Measurements from ENCODE around the gene FMOD. TPM values are rescaled to one million over a fixed set of nuclear protein-coding genes. Genes with fewer than 3 reads are reported as not detected.
"Not testable (repeated sequence)": the region's sequence is repeated elsewhere in the genome, so short reads cannot be mapped to it uniquely, and the experiment has no call there.

Gene FMOD
- total and polyA plus RNA-seq, 3 experiments from 2014 or later, result 0.51 to 1.2 TPM; not detected in 1

- CTCF ChIA-PET, result interaction anchor here (0.8 to 2.1 kb wide), 2 partner anchors 46 to 51 kb away, joined by 3 to 8 read pairs; no protein-coding TSS in a partner anchor
- Histone ChIP-seq H3K27ac (ENCODE audit: low read depth, low read length) (no peak overlapping the region), H3K4me1 (ENCODE audit: insufficient read depth, low read length) (peaks cover 49% of the 10 kb centered on the region)
Observed at GRCh38 chr1:203318229-203318517, 32.7 kb downstream of the FMOD start.

GRCh38 chr1:203317429-203318228 is 33.3 kb downstream of the FMOD start:
- H3K27ac ChIP-seq (ENCODE audit: low read depth, low read length), result no peak overlapping the region
- no peaks in the 10 kb centered on the region for H3K9me3 Mint-ChIP-seq
- H3K27me3 ChIP-seq (ENCODE audit: insufficient read depth, low read length, poor library complexity, severe bottlenecking), result no peaks in the 10 kb centered on the region
- POLR2A ChIA-PET, result interaction anchor here (1.3 to 2.8 kb wide), 2 partner anchors 10 to 11 kb away, joined by 5 to 14 read pairs; partner anchors contain the start of gene BTG2
- no peak overlapping the region for H3K4me3 Mint-ChIP-seq
- H3K27ac Mint-ChIP-seq, result peak overlapping the region in 7 of 8 donors; percentile 1 to 94 (median 24)
- peaks cover 56 to 68% (median 67%) of the 10 kb centered on the region in 3 donors for H3K4me1 Mint-ChIP-seq
- no peak for DNase-seq
- H3K4me1 ChIP-seq (ENCODE audit: insufficient read depth, low read length), result peaks cover 44% of the 10 kb centered on the region
- H3K36me3 Mint-ChIP-seq, result peaks cover 0 to 5% (median 2%) of the 10 kb centered on the region in 3 donors
- peaks cover 0 to 1% of the 10 kb centered on the region in 2 donors for H3K27me3 Mint-ChIP-seq
- H3K36me3 ChIP-seq (ENCODE audit: insufficient read depth, low read length), result no peaks in the 10 kb centered on the region
- H3K9me3 ChIP-seq (ENCODE audit: low read length), result no peaks in the 10 kb centered on the region
- CTCF ChIA-PET, result interaction anchor here (0.8 to 2.1 kb wide), 2 partner anchors 45 to 50 kb away, joined by 3 to 8 read pairs; no protein-coding TSS in a partner anchor
- H3K4me3 ChIP-seq (ENCODE audit: low read length), result no peak overlapping the region

More at GRCh38 chr1:203318229-203318517, 32.7 kb downstream of the FMOD start:
- H3K4me3 ChIP-seq (ENCODE audit: low read length), result no peak overlapping the region
- Mint-ChIP-seq H3K27me3 (peaks cover 0 to 1% of the 10 kb centered on the region in 2 donors), H3K4me3 (no peak overlapping the region), H3K9me3 (no peaks in the 10 kb centered on the region), H3K4me1 (peaks cover 61 to 72% (median 70%) of the 10 kb centered on the region in 3 donors), H3K27ac (peak overlapping the region in 5 of 8 donors; percentile 24 to 93 (median 54)), H3K36me3 (peaks cover 0 to 5% (median 2%) of the 10 kb centered on the region in 3 donors)
- H3K9me3 ChIP-seq (ENCODE audit: low read length), result no peaks in the 10 kb centered on the region
- peak in 1 of 5 donors; percentile 17 for DNase-seq
- no peaks in the 10 kb centered on the region for H3K27me3 ChIP-seq (ENCODE audit: insufficient read depth, low read length, poor library complexity, severe bottlenecking)
- POLR2A ChIA-PET, result interaction anchor here (2.8 kb wide), 1 partner anchor 11 kb away, joined by 14 read pairs; the partner anchor contains the start of gene BTG2
- no peaks in the 10 kb centered on the region for H3K36me3 ChIP-seq (ENCODE audit: insufficient read depth, low read length)

GRCh38 chr1:203316626-203317093 is 34.3 kb downstream of the FMOD start:
- Histone ChIP-seq H3K27ac (ENCODE audit: low read depth, low read length) (no peak overlapping the region), H3K4me1 (ENCODE audit: insufficient read depth, low read length) (peaks cover 40% of the 10 kb centered on the region), H3K27me3 (ENCODE audit: insufficient read depth, low read length, poor library complexity, severe bottlenecking) (no peaks in the 10 kb centered on the region), H3K4me3 (ENCODE audit: low read length) (no peak overlapping the region), H3K36me3 (ENCODE audit: insufficient read depth, low read length) (peaks cover 4% of the 10 kb centered on the region), H3K9me3 (ENCODE audit: low read length) (no peaks in the 10 kb centered on the region)
- peaks cover 0 to 1% of the 10 kb centered on the region in 2 donors for H3K27me3 Mint-ChIP-seq
- H3K27ac Mint-ChIP-seq, result peak overlapping the region in 7 of 8 donors; percentile 4 to 71 (median 19)
- H3K36me3 Mint-ChIP-seq, result peaks cover 0 to 6% (median 2%) of the 10 kb centered on the region in 3 donors
- no peak for DNase-seq
- no peaks in the 10 kb centered on the region for H3K9me3 Mint-ChIP-seq
- CTCF ChIA-PET, result interaction anchor here (0.9 to 2.1 kb wide), 6 partner anchors 9 to 49 kb away, joined by 3 to 13 read pairs (median 5); no protein-coding TSS in a partner anchor
- POLR2A ChIA-PET, result interaction anchor here (1.3 to 2.8 kb wide), 2 partner anchors 10 to 11 kb away, joined by 5 to 14 read pairs; partner anchors contain the start of gene BTG2
- no peak overlapping the region for H3K4me3 Mint-ChIP-seq
- H3K4me1 Mint-ChIP-seq, result peaks cover 49 to 64% (median 60%) of the 10 kb centered on the region in 3 donors

GRCh38 chr1:203314025-203314759 is 36.7 kb downstream of the FMOD start:
- POLR2A ChIA-PET, H3K27me3 Mint-ChIP-seq, H3K9me3 Mint-ChIP-seq: not testable (repeated sequence)

GRCh38 chr1:203311368-203312301 is 39.3 kb downstream of the FMOD start:
- H3K4me1 Mint-ChIP-seq, result peaks cover 53 to 65% (median 60%) of the 10 kb centered on the region in 3 donors

More at GRCh38 chr1:203314025-203314759, 36.7 kb downstream of the FMOD start:
- H3K4me3 Mint-ChIP-seq; H3K9me3 ChIP-seq (ENCODE audit: low read length); CTCF ChIA-PET; H3K4me3 ChIP-seq (ENCODE audit: low read length); DNase-seq; H3K27ac ChIP-seq (ENCODE audit: low read depth, low read length); H3K27me3 ChIP-seq (ENCODE audit: insufficient read depth, low read length, poor library complexity, severe bottlenecking): not testable (repeated sequence)
- H3K36me3 ChIP-seq (ENCODE audit: insufficient read depth, low read length), result peaks cover 22% of the 10 kb centered on the region
- H3K27ac Mint-ChIP-seq, result peak overlapping the region in 2 of 8 donors; percentile 12 to 32
- peaks cover 38% of the 10 kb centered on the region for H3K4me1 ChIP-seq (ENCODE audit: insufficient read depth, low read length)
- peaks cover 0 to 28% (median 11%) of the 10 kb centered on the region in 3 donors for H3K36me3 Mint-ChIP-seq
- peaks cover 47 to 64% (median 60%) of the 10 kb centered on the region in 3 donors for H3K4me1 Mint-ChIP-seq

GRCh38 chr1:203308923-203309331 is 42.0 kb downstream of the FMOD start:
- H3K4me3 ChIP-seq (ENCODE audit: low read length), result peak overlapping the region; percentile 60

More at GRCh38 chr1:203311368-203312301, 39.3 kb downstream of the FMOD start:
- Mint-ChIP-seq H3K27ac (peak overlapping the region; percentile 31 to 99 (median 74)), H3K4me3 (peak overlapping the region in 2 of 7 donors; percentile 17 to 51), H3K9me3 (no peaks in the 10 kb centered on the region), H3K27me3 (peaks cover 0 to 6% of the 10 kb centered on the region in 2 donors), H3K36me3 (peaks cover 20 to 54% (median 31%) of the 10 kb centered on the region in 3 donors)
- peaks cover 46% of the 10 kb centered on the region for H3K4me1 ChIP-seq (ENCODE audit: insufficient read depth, low read length)
- no peak overlapping the region for H3K27ac ChIP-seq (ENCODE audit: low read depth, low read length)
- ChIA-PET CTCF (interaction anchor here (0.9 to 9.0 kb wide), 8 partner anchors 9 to 44 kb away, joined by 3 to 116 read pairs (median 38); no protein-coding TSS in a partner anchor), POLR2A (interaction anchor here (0.6 to 9.2 kb wide), 5 partner anchors 12 to 39 kb away, joined by 4 to 261 read pairs (median 5); no protein-coding TSS in a partner anchor)
- no peaks in the 10 kb centered on the region for H3K27me3 ChIP-seq (ENCODE audit: insufficient read depth, low read length, poor library complexity, severe bottlenecking)
- no peaks in the 10 kb centered on the region for H3K9me3 ChIP-seq (ENCODE audit: low read length)
- DNase-seq, result no peak
- H3K36me3 ChIP-seq (ENCODE audit: insufficient read depth, low read length), result peaks cover 44% of the 10 kb centered on the region
- H3K4me3 ChIP-seq (ENCODE audit: low read length), result no peak overlapping the region

More at GRCh38 chr1:203308923-203309331, 42.0 kb downstream of the FMOD start:
- DNase-seq, result no peak
- Histone ChIP-seq H3K4me1 (ENCODE audit: insufficient read depth, low read length) (peaks cover 57% of the 10 kb centered on the region), H3K27me3 (ENCODE audit: insufficient read depth, low read length, poor library complexity, severe bottlenecking) (no peaks in the 10 kb centered on the region), H3K9me3 (ENCODE audit: low read length) (no peaks in the 10 kb centered on the region), H3K27ac (ENCODE audit: low read depth, low read length) (no peak overlapping the region), H3K36me3 (ENCODE audit: insufficient read depth, low read length) (peaks cover 46% of the 10 kb centered on the region)
- ChIA-PET POLR2A (interaction anchor here (0.8 to 9.2 kb wide), 7 partner anchors 8 to 349 kb away, joined by 4 to 261 read pairs (median 14); no protein-coding TSS in a partner anchor), CTCF (interaction anchor here (1.0 to 9.0 kb wide), 11 partner anchors 12 to 42 kb away, joined by 3 to 116 read pairs (median 7); no protein-coding TSS in a partner anchor)
- Mint-ChIP-seq H3K4me3 (peak overlapping the region; percentile 92 to 99 (median 98)), H3K9me3 (no peaks in the 10 kb centered on the region), H3K27me3 (peaks cover 0 to 14% of the 10 kb centered on the region in 2 donors), H3K4me1 (peaks cover 59 to 70% (median 66%) of the 10 kb centered on the region in 3 donors), H3K36me3 (peaks cover 22 to 65% (median 31%) of the 10 kb centered on the region in 3 donors), H3K27ac (peak overlapping the region; percentile 88 to 100 (median 98))
